HG03060 (cell line): ENCODE data around the gene VPS9D1.
A peak's percentile ranks its signal among the peaks of the same experiment; 100 is the strongest.
"Not testable (repeated sequence)": the region's sequence is repeated elsewhere in the genome, so short reads cannot be mapped to it uniquely, and the experiment has no call there.

Experiments
- ATAC-seq: cut with Tn5 transposase; IDR thresholded peaks from one replicate; pipeline ENCODE4 v1.9.1; 2021; ENCODE audit warnings: low read depth, moderate number of reproducible peaks; ENCODE audit not compliant: unreplicated experiment

The VPS9D1 gene

DNA sequence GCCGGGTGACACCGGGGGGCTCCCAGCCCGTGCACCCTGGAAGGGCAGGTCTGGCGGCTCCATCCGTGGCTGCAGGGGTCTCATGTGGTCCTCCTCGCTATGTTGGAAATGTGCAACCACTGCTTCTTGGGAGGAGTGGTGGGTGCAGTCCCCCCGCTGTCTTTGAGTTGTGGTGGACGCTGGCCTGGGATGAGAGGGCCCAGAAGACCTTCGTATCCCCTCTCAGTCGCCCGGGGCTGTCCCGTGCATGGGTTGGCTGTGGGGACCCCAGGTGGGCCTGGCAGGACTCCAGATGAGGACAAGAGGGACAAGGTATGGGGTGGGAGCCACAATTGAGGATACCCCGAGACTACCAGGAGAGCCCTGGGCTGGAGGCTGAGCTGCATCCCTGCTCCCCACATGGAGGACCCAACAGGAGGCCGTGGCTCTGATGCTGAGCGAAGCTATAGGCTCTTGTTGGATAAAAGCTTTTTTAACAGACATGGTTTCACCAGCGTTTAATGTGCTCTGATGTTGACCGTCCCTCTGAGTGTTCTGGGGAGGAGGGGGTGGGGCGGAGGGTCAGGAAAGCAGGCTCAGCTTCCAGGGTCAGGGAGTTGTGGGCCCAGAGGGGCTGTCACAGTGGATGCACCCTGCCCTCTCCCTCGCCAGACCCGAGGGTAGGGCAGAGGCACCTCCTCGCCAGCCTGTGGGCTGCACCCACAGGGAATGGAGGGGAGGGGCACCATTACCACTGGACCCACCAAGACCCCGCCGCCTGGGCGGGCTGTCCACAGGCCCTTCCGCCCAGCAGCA lies 24.6 kb downstream of the VPS9D1 start:
- no peak for ATAC-seq

DNA sequence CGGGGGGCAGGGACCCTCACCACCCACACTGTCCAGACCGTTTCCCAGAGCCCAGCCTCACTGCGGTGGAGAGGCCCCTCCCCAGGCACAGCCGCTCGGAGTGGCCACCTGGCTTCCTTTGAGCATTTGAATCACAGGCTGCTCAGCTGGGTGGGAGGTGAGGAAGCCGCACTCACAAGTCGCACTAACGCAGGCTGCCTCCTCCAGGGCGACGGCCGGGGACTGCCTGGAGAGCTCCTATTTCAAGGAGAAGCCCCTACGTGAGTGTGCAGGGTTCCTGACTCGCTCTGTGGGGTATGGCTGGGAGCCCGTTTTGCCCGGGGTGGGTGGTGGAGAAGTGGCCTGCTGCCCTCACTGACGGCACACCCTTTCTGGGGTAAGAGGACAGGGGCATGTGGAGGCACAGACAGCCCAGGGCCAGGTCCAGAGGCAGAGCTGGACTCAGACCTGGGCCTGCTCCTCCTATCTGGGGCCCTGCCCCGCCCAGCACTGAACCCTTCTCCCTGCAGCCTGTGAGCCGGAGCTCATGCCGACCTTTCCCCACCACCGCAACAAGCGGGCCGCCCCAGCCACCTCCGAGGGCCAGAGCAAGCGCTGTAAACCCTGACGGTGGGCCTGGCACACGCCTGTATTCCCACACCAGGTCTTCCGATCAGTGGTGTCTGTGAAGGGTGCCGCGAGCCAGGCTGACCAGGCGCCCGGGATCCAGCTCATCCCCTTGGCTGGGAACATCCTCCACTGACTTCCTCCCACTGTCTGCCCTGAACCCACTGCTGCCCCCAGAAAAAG lies 25.4 kb downstream of the VPS9D1 start:
- ATAC-seq, result no peak

DNA sequence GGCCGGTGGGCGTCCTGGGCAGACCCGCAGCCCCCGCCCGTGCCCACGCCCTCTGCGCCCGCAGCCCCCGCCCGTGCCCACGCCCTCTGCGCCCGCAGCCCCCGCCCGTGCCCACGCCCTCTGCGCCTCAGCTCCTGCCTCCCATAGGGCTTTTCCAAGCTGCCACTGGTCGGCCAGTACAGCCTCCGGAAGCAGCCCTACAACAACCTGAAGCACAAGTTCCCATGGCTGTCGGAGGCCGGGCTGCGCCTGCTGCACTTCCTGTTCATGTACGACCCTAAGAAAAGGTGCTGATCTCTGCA lies 26.0 kb downstream of the VPS9D1 start:
- not testable (repeated sequence) for ATAC-seq

DNA sequence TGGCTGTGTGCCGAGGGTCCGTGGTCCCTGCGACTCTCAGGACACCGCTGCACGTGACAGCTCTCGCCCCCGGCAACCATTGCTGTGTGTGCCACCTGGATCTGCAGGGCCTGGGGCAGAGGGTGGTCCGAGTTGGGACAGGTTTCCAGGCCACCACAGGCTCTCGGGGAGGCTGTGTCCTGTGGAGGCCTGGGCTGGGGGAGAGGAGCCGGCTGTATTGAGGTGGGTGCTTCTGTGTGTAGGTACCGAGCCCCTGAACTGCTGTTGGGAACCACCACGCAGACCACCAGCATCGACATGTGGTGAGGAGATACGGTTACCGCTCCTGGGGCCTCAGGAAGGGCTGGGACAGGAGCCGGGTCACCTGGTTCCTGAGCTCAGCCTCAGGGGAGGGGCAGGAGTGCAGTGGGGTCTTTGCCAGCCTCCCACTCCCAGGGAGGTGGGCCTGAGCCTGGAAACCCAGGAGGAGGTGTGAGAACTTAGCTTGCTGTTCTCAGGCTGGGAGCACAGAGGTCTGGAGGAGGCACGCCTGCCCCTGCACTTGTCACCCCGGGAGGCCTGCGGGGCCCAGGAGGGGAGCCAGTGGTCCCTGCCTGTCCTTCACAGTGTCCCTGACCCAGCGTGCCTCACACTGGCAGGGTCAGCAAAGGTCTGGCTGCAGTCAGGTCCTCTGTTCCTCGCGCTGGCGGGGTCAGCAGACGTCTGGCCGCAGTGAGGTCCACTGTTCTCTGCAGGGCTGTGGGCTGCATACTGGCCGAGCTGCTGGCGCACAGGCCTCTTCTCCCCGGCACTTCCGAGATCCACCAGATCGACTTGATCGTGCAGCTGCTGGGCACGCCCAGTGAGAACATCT lies 26.5 kb downstream of the VPS9D1 start:
- ATAC-seq, result no peak

DNA sequence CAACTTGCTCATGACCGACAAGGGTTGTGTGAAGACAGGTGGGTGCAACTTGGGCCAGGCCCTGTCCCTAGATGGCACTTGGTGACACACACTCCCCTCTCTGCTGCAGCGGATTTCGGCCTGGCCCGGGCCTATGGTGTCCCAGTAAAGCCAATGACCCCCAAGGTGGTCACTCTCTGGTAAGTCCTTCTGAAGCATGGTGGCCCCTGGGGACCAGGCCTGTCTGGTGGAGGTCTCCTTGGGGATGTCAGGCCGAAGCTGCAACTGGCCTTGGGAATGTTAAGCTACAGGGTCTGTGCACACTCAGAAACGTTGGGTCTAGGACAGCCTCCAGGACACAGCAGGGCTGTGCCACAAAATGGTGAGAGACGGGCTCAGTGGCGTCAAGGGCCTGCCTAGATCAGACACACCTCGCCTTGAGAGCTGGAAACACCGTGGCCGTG lies 27.4 kb downstream of the VPS9D1 start:
- ATAC-seq, result no peak

DNA sequence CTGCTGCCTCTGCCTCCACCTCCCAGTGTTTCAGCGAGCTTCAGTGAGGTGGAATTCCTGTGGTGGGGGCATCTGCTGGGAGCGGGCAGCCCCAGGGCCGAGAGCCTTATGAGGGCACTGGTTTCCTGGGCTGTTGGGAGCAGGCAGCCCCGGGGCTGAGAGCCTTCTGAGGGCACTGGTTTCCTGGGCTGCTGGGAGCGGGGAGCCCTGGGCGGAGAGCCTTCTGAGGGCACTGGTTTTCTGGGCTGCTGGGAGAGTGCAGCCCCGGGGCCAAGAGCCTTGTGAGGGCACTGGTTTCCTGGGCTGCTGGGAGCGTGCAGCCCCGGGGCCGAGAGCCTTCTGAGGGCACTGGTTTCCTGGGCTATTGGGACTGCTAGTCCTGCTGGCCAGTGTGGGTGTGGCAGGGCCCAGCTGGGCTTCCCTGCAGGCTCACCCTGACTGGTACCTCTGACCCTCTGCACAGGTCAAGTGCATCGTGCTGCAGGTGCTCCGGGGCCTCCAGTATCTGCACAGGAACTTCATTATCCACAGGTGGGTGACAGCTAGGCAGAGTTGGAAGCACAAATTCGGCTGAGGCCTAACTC lies 28.6 kb downstream of the VPS9D1 start:
- ATAC-seq, result no peak

DNA sequence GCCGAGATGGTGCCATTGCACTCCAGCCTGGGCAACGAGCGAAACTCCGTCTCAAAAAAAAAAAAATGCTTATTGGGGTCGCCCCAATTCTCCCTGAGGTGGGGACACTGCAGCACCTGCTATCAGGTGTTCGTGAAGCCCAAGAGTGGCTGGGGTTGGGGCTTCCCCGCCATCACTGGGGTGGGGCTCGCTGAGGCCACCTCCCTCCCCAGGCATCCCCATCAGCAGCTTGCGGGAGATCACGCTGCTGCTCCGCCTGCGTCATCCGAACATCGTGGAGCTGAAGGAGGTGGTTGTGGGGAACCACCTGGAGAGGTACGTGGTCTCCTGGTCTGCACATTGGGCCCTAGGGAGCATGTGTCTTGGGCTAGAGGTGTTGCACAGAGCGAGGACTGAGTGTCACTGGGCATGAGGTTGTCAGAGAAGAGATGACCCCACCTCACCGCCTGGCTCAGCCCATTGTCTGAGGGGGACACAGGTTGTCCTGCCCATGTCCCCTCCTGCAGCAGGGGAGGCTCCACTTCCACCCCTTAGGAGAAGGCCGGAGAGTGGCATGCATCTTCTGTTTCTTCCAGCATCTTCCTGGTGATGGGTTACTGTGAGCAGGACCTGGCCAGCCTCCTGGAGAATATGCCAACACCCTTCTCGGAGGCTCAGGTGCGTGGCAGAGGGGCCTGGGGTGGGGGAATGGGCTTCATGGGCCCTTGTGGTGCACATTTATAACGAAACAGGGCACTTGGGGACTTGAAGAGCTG lies 29.3 kb downstream of the VPS9D1 start:
- no peak for ATAC-seq

DNA sequence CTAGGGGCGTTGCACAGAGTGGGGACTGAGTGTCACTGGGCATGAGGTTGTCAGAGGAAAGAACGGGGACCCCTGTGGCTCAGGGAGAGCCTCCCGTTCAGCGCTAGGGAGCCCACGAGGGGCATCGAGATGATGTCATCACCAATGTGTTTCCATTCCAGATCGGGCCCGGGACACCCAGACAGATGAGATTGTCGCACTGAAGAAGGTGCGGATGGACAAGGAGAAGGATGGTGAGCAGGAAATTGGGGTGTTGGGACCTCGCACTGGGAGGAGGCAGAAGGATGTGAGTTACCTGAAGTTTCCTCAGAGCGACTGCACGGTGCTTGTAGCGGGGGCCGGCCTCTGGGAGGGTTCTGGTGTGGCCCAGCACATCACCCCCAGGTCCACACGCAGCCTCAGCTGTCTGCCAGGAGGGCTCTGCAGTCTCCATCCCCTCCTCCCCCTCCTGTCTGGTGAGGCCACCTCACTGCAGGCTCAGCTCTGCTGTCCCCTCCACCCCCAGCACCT lies 30.3 kb downstream of the VPS9D1 start:
- no peak for ATAC-seq

DNA sequence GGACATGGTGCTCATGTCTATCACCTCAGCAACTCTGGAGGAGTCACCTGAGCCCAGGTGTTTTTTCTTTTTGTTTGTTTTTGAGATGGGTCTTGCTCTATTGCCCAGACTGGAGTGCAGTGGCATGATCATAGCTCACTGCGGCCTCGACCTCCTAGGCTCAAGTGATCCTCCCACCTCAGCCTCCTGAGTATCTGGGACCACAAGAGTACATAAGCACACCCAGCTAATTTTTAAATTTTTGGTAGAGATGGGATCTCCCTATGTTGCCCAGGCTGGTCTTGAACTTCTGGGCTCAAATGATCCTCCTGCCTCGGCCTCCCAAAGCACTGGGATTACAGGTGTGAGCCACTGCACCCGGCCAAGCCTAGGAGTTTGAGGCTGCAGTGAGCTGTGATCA lies 31.1 kb downstream of the VPS9D1 start:
- not testable (repeated sequence) for ATAC-seq

DNA sequence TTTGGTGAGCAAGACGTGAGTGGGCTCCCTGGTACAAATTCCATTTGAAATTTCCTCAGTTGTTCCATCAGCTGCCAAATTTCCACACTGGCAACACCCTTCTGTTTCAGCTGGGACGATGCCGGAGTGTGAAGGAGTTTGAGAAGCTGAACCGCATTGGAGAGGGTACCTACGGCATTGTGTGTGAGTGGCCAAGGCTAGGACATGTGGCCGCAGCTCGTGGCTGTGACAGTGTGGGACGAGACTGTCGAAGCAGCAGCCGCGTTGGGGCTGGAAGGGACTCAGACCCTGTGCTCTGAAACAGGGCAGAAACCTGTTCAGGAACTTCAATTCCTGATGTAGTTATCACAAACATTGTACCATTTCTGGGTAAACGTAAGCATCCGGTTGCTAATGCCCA lies 31.6 kb downstream of the VPS9D1 start:
- ATAC-seq, result no peak

DNA sequence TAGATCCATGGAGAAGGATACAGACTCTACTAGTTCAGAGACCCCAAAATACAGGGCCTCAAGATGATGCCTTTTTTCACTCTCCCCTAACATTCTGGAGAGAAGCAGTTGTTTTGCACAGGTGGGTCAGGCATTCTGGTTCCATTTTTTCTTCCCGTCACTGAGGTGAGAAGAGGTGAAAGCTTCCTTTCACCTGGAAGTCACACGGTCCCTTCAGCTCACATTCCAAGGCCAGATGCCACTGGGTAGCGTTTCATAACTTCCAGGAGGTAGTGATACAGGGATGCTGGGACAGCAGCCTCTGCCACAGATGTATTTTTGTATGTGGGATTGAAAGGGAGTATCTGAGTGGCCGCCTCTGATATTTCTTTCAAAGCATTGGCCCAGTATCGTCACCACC lies 32.3 kb downstream of the VPS9D1 start:
- no peak for ATAC-seq

DNA sequence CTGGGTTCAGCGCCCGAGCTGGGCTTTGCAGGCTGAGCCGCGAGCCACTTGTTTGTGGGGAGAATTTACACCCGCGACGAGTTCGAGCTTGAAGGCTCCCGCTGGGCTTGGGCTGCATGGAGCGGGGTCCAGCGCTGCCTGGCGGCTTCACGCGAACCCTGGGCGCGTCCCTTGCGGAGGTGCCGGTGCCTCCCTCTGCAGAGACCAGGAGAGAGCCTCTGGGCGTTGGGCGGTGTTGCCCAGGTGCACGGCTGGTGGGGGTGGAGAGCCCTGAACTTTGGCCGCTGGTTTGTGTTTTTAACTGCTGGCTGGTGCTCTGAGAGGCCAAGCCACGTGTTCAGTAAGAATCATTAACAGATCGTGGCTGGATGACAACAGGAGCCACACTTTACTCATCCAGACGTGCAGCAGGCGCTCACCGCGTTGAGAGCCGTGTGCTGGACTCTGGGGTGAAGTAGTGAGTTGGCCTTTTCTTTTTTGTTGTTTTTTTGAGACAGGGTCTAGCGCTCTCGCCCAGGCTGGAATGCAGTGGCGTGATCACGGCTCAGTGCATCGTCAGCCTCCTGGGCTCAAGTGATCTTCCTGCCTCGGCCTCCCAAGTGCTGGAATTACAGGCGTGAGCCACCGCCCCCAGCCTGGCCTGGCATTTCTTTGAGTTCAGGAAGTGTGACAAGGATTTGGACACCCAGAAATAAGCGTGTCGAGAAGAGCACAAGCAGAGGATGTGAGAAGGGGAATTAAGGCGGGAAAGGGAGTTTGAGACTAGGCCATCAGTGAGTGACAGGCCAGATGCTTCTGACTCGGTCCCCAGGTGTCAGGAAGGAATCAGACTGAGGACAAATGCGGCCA lies 33.4 kb downstream of the VPS9D1 start:
- ATAC-seq, result peak; percentile 38

DNA sequence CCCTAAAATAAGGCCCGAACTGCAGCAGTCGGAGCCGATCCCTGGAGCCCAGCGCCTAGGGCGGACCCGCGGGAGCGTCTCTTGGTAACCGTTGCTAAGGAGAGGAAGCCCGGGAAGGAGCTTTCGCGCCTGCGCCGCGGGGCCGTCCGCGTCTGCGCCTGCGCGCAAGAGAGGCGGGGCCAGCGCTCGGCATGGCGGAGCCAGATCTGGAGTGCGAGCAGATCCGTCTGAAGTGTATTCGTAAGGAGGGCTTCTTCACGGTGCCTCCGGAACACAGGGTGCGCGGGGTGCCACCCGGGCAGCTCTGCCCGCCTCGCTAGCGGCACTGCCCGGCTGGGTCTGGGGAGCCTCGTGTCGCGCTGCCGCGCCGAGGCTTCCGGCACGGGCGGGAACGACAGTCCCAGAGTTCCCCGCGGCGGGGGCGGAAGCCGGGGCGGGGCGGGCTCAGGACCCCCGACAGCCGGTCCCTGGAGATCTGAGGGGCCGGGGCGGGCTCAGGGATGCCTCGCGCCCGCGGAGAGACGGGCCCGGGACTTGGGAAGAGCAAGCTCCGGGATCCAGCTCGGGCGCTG lies 34.1 kb downstream of the VPS9D1 start, which contains the start of gene CDK10:
CDK10 (plus strand) TSS at position 170 of the 572 bp plus-strand sequence; CDS start at position 192, 22 bp downstream.
- peak; percentile 55 for ATAC-seq

DNA sequence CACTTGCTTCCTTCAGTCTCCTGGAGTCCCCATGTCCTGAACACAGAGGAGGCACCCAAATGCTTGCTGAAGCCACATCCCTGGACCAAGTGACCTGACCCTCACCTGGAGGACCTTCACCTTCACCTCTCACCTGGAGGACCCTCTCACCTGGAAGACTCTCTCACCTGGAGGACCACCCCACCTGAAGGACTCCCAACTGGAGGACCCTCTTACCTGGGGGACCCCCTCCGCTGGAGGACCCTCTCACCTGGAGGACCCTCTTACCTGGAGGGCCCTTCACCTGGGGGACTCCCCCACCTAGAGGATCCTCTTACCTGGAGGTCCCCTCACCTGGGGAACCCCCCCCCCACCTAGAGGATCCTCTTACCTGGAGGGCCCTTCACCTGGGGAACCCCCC lies 34.8 kb downstream of the VPS9D1 start:
- no peak for ATAC-seq

DNA sequence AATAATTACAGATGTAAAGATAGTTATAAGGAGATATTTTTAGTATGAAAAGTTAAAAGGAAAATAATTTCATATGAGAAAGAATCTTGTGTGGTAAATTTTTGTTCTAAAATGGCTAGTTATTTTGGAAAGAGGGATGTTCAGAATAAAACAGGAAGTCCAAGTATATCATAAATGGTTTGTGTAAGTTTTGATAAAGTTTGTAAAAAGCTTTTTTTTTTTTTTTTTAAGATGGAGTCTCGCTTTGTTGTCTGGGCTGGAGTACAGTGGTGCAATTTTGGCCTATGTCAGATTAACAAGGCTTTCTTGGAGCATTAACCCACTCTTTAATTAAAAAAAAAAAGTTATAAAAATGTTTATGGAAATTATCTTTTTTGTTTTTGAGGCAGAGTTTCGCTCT lies 42.4 kb downstream of the VPS9D1 start:
- ATAC-seq, result no peak

DNA sequence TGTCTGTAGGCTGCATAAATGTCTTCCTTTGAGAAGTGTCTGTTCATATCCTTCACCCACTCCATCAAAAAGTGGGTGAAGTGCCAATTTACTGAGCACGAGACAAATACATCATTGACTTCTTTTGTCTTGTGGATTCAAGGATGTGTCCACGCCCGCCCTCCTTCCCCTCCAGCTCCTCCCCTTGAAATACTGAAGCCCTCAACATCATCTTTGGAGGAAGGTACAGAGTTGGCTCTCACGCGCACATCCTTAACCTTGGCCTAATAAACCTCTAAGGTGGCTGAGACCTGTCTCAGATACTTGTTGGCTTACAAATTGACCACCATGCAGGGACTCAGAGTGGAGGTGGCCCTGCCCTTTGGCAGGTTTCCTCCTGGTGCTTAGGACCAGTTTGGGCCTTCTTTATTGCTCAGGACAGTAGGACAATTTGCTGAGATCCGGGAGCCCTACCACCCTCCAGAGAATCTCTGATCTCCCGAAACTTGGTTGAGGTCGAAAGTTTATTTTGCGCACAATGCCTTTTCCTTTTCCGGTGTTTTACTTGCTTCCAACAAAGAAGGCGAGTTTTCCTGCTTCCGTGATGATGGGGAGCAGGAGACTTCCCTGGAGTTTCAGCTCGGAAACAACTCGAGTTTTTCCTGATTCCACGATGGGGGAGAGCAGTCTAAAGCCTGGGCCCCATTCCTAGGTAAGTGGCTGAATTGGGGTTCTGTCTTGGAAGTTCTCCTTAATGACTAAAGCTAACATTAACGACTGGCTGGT lies 48.3 kb downstream of the VPS9D1 start:
- ATAC-seq, result no peak

DNA sequence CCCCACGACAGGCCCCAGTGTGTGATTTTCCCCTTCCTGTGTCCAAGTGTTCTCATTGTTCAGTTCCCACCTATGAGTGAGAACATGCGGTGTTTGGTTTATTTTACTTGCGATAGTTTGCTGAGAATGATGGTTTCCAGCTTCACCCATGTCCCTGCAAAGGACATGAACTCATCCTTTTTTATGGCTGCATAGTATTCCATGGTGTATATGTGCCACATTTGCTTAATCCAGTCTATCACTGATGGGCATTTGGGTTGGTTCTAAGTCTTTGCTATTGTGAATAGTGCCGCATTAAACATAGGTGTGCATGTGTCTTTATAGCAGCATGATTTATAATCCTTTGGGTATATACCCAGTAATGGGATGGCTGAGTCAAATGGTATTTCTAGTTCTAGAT lies 49.1 kb downstream of the VPS9D1 start:
- ATAC-seq, result not testable (repeated sequence)
